GM12801 (cell line): ENCODE measurements around the gene LRMDA.

ENCODE experiments used
- CTCF ChIP-seq: IDR thresholded peaks from one replicate; pipeline ENCODE4 v1.5.1; 2011; ENCODE audit warnings: control low read depth; ENCODE audit not compliant: insufficient read length; ENCODE audit errors: extremely low read depth

The LRMDA gene

GRCh38 chr10:76108563-76109359 is 677.3 kb downstream of the LRMDA start:
- TF ChIP-seq CTCF = no peak

- no peak for TF ChIP-seq CTCF
These were observed 680.0 kb downstream of the LRMDA start for GRCh38 chr10:76111404-76111803.

GRCh38 chr10:76111986-76112825 is 680.8 kb downstream of the LRMDA start:
- TF ChIP-seq CTCF = no peak

GRCh38 chr10:76112826-76113150 is 681.4 kb downstream of the LRMDA start:
- no peak for TF ChIP-seq CTCF

- TF ChIP-seq CTCF = no peak
These were observed 682.5 kb downstream of the LRMDA start for GRCh38 chr10:76113952-76114351.

GRCh38 chr10:76114581-76115001 is 683.2 kb downstream of the LRMDA start:
- TF ChIP-seq CTCF = no peak

GRCh38 chr10:76115131-76115470 is 683.7 kb downstream of the LRMDA start:
- TF ChIP-seq CTCF = no peak
